SK-N-SH (cell line): ENCODE results near the gene MAMDC2.

Experiments
- NRF1 ChIP-seq: IDR thresholded peaks from 2 replicates; pipeline ENCODE4 v1.6.1; 2012; ENCODE audit warnings: low read depth, mild to moderate bottlenecking, low read length
- RCOR1 ChIP-seq: fragments of 150-350 bp; IDR thresholded peaks from 2 replicates; pipeline ENCODE4 v1.6.1; 2017; ENCODE audit warnings: antibody characterized with exemption, low read length
- RFX5 ChIP-seq: IDR thresholded peaks from 2 replicates; pipeline ENCODE4 v1.6.1; 2012; ENCODE audit warnings: mild to moderate bottlenecking, improper control_type of control experiment, low read length
- RXRA ChIP-seq: IDR thresholded peaks from 2 replicates; pipeline ENCODE4 v1.4.0; 2012; ENCODE audit warnings: low read depth, mild to moderate bottlenecking, borderline replicate concordance
- SIN3A ChIP-seq: IDR thresholded peaks from 2 replicates; pipeline ENCODE4 v1.6.1; 2012; ENCODE audit warnings: low read depth, mild to moderate bottlenecking, low read length, moderate library complexity, borderline replicate concordance
- TAF1 ChIP-seq: IDR thresholded peaks from 2 replicates; pipeline ENCODE4 v1.6.1; 2012; ENCODE audit warnings: low read depth, mild to moderate bottlenecking, low read length, moderate library complexity, borderline replicate concordance
- TEAD4 ChIP-seq: IDR thresholded peaks from 2 replicates; pipeline ENCODE4 v1.4.0; 2012; ENCODE audit warnings: mild to moderate bottlenecking, borderline replicate concordance; ENCODE audit not compliant: insufficient read depth
- YY1 ChIP-seq: IDR thresholded peaks from 2 replicates; pipeline ENCODE4 v1.4.0; 2012; ENCODE audit warnings: low read depth, mild to moderate bottlenecking
- TF ChIP-seq, protein P1 (sequence below): IDR thresholded peaks from 2 replicates; pipeline ENCODE4 v1.6.1; 2012; ENCODE audit warnings: mild to moderate bottlenecking, low read depth, low read length, moderate library complexity
- TF ChIP-seq, protein P2 (sequence below): fragments of 200-600 bp; sonication (generic); IDR thresholded peaks from 2 replicates; pipeline ENCODE4 v1.6.1; 2017; ENCODE audit warnings: antibody characterized with exemption, mild to moderate bottlenecking, moderate library complexity
- TF ChIP-seq, protein P3 (sequence below): fragments of 150-350 bp; IDR thresholded peaks from 2 replicates; pipeline ENCODE4 v1.6.1; 2017; ENCODE audit warnings: antibody characterized with exemption, low read length, low read depth, borderline replicate concordance

DNA sequence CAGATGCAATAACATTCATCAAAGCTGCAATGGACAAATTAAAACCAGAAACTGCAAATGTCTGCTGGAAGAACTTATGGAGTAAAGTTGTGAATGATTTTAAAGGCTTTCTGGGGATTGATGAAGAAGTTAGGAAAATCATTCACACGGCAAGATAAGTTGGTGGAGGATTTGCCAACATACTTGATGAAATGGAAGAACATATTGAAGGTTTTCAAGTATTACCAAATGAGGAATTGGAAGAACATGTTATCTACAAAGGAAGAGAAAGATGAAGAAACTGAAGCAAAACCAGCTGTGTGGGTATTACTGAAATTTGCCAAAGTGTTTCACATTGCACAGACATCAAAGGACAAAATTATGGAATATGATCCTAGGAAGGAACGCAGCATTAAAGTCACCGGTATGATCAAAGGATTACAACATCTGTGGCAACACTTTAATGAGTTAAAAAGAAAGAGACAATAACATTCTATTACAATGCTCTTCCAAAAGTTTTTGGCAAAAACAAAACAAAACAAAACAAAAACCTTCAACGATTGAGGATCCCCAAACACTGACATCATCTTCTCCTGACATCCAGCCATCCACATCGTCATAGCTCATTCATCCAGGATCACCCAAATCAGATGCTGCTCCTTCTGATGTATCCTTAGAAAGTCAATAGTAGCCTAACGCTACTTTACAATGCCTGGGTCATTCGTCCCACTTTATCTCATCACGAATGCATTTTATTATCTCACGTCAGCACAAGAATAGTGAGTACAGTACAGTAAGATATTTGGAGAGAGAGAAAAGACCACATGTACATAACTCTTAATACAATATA, 153.8 kb downstream of the MAMDC2 start:
- TF ChIP-seq, protein P1, sequence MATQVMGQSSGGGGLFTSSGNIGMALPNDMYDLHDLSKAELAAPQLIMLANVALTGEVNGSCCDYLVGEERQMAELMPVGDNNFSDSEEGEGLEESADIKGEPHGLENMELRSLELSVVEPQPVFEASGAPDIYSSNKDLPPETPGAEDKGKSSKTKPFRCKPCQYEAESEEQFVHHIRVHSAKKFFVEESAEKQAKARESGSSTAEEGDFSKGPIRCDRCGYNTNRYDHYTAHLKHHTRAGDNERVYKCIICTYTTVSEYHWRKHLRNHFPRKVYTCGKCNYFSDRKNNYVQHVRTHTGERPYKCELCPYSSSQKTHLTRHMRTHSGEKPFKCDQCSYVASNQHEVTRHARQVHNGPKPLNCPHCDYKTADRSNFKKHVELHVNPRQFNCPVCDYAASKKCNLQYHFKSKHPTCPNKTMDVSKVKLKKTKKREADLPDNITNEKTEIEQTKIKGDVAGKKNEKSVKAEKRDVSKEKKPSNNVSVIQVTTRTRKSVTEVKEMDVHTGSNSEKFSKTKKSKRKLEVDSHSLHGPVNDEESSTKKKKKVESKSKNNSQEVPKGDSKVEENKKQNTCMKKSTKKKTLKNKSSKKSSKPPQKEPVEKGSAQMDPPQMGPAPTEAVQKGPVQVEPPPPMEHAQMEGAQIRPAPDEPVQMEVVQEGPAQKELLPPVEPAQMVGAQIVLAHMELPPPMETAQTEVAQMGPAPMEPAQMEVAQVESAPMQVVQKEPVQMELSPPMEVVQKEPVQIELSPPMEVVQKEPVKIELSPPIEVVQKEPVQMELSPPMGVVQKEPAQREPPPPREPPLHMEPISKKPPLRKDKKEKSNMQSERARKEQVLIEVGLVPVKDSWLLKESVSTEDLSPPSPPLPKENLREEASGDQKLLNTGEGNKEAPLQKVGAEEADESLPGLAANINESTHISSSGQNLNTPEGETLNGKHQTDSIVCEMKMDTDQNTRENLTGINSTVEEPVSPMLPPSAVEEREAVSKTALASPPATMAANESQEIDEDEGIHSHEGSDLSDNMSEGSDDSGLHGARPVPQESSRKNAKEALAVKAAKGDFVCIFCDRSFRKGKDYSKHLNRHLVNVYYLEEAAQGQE = no peak
- TF ChIP-seq, protein P2, sequence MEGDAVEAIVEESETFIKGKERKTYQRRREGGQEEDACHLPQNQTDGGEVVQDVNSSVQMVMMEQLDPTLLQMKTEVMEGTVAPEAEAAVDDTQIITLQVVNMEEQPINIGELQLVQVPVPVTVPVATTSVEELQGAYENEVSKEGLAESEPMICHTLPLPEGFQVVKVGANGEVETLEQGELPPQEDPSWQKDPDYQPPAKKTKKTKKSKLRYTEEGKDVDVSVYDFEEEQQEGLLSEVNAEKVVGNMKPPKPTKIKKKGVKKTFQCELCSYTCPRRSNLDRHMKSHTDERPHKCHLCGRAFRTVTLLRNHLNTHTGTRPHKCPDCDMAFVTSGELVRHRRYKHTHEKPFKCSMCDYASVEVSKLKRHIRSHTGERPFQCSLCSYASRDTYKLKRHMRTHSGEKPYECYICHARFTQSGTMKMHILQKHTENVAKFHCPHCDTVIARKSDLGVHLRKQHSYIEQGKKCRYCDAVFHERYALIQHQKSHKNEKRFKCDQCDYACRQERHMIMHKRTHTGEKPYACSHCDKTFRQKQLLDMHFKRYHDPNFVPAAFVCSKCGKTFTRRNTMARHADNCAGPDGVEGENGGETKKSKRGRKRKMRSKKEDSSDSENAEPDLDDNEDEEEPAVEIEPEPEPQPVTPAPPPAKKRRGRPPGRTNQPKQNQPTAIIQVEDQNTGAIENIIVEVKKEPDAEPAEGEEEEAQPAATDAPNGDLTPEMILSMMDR = no peak
- TF ChIP-seq TEAD4 (no peak), NRF1 (no peak), YY1 (no peak), TAF1 (no peak), RCOR1 (no peak), SIN3A (no peak), RFX5 (no peak), RXRA (no peak)
- TF ChIP-seq, protein P3, sequence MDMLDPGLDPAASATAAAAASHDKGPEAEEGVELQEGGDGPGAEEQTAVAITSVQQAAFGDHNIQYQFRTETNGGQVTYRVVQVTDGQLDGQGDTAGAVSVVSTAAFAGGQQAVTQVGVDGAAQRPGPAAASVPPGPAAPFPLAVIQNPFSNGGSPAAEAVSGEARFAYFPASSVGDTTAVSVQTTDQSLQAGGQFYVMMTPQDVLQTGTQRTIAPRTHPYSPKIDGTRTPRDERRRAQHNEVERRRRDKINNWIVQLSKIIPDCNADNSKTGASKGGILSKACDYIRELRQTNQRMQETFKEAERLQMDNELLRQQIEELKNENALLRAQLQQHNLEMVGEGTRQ = no peak
